ENCODE results near the gene STAC3. TPM values are rescaled to one million over a fixed set of nuclear protein-coding genes. Genes with fewer than 3 reads are reported as not detected.

STAC3 gene
- total and polyA plus RNA-seq, 9 of the 15 experiments (the other 6 are each of a cell fraction or from before 2014, with no cell fraction given) = 0.45 to 6.4 (median 3.3) TPM

DNA sequence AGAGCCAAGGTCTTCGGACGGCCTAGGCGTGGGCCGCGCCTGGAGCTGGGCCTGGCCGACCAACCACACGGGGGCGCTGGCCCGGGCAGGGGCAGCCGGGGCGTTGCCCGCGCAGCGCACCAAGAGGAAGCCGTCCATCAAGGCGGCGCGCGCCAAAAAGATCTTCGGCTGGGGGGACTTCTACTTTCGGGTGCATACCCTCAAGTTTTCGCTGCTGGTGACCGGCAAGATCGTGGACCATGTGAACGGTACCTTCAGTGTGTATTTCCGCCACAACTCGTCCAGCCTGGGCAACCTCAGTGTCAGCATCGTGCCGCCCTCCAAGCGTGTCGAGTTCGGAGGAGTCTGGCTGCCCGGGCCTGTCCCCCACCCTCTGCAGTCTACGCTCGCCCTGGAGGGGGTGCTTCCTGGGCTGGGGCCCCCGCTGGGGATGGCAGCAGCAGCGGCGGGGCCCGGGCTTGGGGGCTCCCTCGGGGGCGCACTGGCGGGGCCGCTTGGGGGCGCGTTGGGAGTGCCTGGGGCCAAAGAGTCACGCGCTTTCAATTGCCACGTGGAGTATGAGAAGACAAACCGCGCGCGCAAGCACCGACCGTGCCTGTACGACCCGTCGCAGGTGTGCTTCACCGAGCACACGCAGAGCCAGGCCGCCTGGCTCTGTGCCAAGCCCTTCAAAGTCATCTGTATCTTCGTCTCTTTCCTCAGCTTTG is 25.9 kb downstream of the STAC3 start (continued):
- TF ChIP-seq, protein P1, sequence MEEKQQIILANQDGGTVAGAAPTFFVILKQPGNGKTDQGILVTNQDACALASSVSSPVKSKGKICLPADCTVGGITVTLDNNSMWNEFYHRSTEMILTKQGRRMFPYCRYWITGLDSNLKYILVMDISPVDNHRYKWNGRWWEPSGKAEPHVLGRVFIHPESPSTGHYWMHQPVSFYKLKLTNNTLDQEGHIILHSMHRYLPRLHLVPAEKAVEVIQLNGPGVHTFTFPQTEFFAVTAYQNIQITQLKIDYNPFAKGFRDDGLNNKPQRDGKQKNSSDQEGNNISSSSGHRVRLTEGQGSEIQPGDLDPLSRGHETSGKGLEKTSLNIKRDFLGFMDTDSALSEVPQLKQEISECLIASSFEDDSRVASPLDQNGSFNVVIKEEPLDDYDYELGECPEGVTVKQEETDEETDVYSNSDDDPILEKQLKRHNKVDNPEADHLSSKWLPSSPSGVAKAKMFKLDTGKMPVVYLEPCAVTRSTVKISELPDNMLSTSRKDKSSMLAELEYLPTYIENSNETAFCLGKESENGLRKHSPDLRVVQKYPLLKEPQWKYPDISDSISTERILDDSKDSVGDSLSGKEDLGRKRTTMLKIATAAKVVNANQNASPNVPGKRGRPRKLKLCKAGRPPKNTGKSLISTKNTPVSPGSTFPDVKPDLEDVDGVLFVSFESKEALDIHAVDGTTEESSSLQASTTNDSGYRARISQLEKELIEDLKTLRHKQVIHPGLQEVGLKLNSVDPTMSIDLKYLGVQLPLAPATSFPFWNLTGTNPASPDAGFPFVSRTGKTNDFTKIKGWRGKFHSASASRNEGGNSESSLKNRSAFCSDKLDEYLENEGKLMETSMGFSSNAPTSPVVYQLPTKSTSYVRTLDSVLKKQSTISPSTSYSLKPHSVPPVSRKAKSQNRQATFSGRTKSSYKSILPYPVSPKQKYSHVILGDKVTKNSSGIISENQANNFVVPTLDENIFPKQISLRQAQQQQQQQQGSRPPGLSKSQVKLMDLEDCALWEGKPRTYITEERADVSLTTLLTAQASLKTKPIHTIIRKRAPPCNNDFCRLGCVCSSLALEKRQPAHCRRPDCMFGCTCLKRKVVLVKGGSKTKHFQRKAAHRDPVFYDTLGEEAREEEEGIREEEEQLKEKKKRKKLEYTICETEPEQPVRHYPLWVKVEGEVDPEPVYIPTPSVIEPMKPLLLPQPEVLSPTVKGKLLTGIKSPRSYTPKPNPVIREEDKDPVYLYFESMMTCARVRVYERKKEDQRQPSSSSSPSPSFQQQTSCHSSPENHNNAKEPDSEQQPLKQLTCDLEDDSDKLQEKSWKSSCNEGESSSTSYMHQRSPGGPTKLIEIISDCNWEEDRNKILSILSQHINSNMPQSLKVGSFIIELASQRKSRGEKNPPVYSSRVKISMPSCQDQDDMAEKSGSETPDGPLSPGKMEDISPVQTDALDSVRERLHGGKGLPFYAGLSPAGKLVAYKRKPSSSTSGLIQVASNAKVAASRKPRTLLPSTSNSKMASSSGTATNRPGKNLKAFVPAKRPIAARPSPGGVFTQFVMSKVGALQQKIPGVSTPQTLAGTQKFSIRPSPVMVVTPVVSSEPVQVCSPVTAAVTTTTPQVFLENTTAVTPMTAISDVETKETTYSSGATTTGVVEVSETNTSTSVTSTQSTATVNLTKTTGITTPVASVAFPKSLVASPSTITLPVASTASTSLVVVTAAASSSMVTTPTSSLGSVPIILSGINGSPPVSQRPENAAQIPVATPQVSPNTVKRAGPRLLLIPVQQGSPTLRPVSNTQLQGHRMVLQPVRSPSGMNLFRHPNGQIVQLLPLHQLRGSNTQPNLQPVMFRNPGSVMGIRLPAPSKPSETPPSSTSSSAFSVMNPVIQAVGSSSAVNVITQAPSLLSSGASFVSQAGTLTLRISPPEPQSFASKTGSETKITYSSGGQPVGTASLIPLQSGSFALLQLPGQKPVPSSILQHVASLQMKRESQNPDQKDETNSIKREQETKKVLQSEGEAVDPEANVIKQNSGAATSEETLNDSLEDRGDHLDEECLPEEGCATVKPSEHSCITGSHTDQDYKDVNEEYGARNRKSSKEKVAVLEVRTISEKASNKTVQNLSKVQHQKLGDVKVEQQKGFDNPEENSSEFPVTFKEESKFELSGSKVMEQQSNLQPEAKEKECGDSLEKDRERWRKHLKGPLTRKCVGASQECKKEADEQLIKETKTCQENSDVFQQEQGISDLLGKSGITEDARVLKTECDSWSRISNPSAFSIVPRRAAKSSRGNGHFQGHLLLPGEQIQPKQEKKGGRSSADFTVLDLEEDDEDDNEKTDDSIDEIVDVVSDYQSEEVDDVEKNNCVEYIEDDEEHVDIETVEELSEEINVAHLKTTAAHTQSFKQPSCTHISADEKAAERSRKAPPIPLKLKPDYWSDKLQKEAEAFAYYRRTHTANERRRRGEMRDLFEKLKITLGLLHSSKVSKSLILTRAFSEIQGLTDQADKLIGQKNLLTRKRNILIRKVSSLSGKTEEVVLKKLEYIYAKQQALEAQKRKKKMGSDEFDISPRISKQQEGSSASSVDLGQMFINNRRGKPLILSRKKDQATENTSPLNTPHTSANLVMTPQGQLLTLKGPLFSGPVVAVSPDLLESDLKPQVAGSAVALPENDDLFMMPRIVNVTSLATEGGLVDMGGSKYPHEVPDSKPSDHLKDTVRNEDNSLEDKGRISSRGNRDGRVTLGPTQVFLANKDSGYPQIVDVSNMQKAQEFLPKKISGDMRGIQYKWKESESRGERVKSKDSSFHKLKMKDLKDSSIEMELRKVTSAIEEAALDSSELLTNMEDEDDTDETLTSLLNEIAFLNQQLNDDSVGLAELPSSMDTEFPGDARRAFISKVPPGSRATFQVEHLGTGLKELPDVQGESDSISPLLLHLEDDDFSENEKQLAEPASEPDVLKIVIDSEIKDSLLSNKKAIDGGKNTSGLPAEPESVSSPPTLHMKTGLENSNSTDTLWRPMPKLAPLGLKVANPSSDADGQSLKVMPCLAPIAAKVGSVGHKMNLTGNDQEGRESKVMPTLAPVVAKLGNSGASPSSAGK (IDR thresholded peaks at IDR 0.05) = no peak
- TF ChIP-seq, protein P2, sequence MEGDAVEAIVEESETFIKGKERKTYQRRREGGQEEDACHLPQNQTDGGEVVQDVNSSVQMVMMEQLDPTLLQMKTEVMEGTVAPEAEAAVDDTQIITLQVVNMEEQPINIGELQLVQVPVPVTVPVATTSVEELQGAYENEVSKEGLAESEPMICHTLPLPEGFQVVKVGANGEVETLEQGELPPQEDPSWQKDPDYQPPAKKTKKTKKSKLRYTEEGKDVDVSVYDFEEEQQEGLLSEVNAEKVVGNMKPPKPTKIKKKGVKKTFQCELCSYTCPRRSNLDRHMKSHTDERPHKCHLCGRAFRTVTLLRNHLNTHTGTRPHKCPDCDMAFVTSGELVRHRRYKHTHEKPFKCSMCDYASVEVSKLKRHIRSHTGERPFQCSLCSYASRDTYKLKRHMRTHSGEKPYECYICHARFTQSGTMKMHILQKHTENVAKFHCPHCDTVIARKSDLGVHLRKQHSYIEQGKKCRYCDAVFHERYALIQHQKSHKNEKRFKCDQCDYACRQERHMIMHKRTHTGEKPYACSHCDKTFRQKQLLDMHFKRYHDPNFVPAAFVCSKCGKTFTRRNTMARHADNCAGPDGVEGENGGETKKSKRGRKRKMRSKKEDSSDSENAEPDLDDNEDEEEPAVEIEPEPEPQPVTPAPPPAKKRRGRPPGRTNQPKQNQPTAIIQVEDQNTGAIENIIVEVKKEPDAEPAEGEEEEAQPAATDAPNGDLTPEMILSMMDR (IDR thresholded peaks at IDR 0.05 in 2 of 3, conservative IDR thresholded peaks at IDR 0.05 in 1 of 3; ENCODE audit: insufficient read depth in 2 of 3, low read depth in 1 of 3, low read length in 3 of 3) = peak; percentile 10 to 31 (median 20); a peak in 1 of 6 replicates
- TF ChIP-seq MYNN (IDR thresholded peaks at IDR 0.05) = no peak
- no peak for TF ChIP-seq MYNN (CRISPR knock-in tag; IDR thresholded peaks at IDR 0.05)
- peak; percentile 67 for TF ChIP-seq NFIX (CRISPR knock-in tag; IDR thresholded peaks at IDR 0.05; ENCODE audit: low read depth)
- TF ChIP-seq POLR3G (IDR thresholded peaks at IDR 0.05; ENCODE audit: extremely low read depth, insufficient read length, insufficient replicate concordance) = no peak
- no peak for TF ChIP-seq E2F8 (IDR thresholded peaks at IDR 0.05; ENCODE audit: low read depth, partially characterized antibody)
- TF ChIP-seq ZNF121 (CRISPR knock-in tag; conservative IDR thresholded peaks at IDR 0.05) = peak; percentile 58; the same call in 1 of the 2 replicates
- no peak for TF ChIP-seq ZNF764 (CRISPR knock-in tag; IDR thresholded peaks at IDR 0.05; ENCODE audit: low read depth)
- TF ChIP-seq MEF2D (tag; conservative IDR thresholded peaks at IDR 0.05; ENCODE audit: low read depth) = no peak
